GM19193 (cell line): ENCODE measurements around the gene ACTL6B.

Experiments
- POLR2A ChIP-seq: IDR thresholded peaks from 4 replicates; pipeline ENCODE4 v1.6.1; 2011; ENCODE audit not compliant: insufficient read depth, insufficient read length; ENCODE audit errors: extremely low read depth

The ACTL6B gene

GRCh38 chr7:100627238-100627549 is 29.1 kb downstream of the ACTL6B start:
- no peak for TF ChIP-seq POLR2A

DNA sequence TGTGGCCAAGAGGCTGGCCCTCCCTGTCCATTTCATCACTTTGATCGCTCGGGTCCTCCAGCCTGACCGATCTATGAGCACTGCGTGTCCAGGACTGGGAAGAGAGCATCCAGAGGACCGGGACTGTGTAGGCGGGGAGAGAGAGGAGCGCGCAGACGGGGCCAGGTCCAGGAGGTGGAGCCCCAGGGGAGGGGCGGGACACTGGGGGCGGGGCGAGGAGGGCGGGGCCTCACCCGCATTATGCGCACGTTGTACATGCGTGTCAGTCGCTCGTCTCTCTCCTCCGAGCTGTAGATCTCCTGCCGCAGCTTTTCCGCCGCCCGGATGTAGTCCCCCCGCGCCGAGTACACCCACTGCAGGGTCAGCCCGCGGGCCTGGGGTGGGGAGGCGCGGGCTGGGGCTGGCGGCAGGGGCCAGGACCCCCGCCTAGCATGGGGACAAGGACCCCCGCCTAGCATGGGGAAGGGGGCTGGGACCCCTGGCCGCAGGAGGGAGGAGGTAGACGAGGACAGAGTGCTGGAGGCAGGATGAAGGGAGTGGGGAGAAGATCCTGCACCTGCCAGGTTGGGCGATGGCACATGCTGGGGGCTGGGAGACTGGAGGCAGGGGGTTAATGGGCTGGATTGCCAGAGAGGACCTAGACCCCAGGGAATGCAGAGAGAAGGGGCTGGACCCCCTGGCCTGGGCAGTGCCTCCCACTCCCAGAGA is 29.6 kb downstream of the ACTL6B start:
- TF ChIP-seq POLR2A, result no peak

GRCh38 chr7:100626055-100626454 is 30.2 kb downstream of the ACTL6B start:
- TF ChIP-seq POLR2A, result no peak

DNA sequence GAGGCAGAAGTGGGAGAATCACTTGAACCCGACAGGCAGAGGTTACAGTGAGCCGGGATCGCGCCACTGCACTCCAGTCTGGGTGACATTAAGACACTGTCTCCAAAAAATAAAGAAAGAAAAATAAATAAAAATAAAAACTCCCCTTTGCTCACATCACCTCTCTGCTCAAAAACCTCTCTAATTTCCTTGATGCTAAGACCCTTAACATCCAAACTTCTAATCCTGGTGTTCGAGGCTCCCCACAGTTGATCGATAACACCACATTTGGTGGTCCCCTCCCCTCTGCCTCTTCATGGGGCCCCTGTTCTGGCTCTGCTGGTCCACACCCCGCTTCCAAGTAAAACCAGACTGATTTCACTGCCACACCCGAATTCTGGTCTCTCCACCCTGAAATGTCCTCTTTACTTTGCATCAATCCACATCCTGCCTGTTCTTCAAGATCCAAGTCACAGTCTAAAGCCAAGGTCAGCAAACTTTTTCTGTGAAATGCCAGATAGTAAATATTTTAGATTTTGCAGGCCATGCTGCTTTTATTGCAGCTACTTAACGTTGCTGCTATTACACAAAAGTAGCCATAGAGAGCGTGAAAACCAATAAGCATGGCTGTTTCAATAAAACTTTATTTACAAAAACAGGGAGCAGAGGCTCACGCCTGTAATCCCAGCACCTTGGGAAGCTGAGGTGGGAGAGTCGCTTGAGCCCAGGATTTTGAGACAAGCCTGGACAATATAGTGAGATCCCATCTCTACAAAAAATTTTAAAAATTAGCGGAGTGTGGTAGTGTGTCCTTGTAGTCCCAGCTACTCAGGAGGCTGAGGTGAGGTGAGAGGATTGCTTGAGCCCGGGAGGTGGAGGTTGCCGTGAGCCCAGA is 32.1 kb downstream of the ACTL6B start:
- TF ChIP-seq POLR2A, result no peak

DNA sequence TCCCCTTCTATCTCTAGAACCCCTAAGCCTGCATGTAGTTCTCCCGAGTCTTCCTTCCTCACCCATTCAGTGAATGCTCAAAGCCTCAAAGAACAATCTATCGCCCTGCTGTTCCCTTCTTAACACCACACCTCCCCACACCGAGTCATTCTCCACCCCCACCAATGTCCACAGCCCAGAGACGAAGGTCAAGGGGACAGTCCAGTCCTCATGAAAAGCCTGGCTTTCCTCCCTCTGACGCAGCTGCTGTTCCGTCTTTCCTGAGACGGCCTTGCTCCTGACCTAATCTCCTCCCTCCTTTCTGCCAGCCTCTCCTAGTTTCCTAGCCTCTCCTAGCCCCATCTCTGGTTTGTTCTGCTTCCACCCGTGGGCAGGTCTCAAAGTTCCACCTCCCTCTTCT is 34.7 kb downstream of the ACTL6B start:
- TF ChIP-seq POLR2A, result no peak

DNA sequence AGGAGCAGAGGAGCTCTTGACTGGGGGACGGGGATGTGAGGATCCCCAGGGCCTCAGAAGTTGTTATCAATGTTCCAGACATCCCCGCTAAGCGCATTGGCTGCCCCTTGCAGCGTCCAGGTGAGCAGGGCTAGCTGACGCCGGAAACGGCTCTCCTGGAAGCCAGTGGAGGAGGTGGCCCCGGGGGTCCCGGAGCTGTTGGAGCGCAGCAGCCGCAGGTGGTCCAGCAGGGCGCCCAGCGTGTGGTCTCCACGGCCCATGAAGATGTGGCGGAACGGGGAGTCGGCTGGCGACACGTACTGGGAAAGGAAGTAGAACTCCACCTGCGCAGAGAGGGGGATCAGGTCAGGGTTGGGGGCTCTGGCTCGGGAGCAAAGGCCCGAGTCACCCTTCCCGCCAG is 35.4 kb downstream of the ACTL6B start:
- no peak for TF ChIP-seq POLR2A

DNA sequence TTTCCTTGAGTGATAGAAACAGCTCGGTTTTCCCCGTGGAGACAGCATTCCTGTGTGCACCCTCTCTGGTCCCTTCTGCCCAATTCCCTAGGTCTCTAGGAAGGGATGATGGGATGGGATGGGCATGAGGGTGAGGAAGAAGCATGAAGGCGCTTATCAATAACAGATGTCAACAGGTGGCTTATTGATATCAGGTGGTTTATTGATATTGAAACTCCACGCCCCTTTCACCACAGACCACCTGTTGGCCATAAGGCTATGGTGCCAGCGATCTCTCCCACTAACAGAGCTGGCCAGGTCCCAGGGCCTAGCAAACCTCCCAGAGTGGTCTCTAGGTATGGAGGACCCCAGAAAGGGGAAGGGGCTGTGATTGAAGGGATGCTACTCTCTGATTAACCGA is 36.0 kb downstream of the ACTL6B start:
- no peak for TF ChIP-seq POLR2A

GRCh38 chr7:100614308-100614861 is 41.9 kb downstream of the ACTL6B start:
- no peak for TF ChIP-seq POLR2A

- no peak for TF ChIP-seq POLR2A
These were observed 42.7 kb downstream of the ACTL6B start for GRCh38 chr7:100613412-100614175.

DNA sequence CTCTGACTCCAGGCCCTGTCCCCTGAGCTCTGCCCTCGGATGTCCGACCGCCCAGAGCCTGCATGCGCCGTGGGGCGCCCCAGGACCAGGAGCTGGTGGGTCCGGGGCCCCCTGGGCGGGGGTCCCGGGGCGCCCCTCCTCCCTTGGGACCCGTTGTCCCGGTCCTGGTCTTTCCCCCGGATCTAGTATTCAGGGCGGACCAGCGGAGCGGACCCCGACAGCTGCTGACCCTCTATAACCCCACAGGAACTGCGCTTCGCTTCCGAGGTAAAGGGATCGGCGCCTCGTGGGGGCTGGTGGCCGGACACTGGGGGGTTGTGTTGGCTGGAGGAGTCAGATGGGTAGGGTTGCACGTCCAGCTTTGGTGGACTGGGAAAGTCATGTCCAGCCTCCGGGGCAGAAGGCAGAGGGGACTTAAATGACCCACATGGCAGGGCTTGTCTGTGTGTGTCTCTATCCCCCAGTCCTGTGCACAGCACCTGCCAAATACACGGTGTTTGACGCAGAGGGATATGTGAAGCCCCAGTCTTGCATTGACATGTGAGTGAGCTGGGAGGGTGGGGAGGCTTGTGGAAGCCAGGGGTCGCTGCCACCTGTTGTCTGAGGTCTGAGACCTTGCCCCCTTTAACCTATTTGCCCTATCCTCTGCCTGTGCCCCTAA is 43.4 kb downstream of the ACTL6B start:
- TF ChIP-seq POLR2A, result no peak

DNA sequence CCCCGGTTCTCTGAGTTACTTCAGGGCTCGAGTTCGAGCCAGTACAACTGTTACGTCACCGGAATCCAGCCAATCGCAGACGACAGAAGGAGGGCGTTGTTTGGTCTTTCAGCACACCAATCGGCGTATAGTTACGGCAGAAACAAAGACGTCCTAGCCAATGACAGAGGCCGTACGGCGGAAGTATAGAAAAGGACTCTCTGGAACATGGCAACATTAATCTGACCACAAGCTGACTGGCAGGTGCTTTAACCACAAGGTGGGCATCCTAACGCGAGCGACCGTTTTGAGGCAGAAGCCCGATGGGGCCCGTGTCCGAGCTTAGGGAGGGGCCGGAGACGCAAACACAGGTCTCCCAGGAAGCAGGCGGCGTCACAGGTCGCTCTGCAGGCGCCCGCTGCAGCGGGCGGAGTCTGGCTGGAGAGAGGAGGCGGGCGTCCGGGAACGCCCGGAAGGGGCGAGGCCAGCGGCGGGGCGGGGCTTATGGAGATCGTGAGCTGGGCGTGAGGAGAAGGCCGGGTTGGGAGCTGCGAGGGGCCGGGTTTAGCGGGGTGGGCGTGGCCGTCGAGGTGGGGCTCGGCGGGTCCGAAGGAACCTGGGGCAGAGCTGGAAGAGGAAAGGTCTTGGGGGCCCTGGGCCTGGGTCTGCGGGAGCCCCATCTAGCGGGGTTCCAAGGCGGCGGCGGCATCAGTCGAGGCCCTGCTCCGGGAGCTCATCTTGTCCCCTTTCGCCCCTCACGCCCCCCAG is 44.1 kb downstream of the ACTL6B start, which contains the start of gene MOSPD3:
Gene MOSPD3 (plus strand): TSS at position 558 of the 747 bp plus-strand sequence. CDS start 252 bp downstream, outside the sequence.
- TF ChIP-seq POLR2A, result peak; percentile 92

- no peak for TF ChIP-seq POLR2A
These were observed 46.3 kb downstream of the ACTL6B start for GRCh38 chr7:100609958-100610357.

DNA sequence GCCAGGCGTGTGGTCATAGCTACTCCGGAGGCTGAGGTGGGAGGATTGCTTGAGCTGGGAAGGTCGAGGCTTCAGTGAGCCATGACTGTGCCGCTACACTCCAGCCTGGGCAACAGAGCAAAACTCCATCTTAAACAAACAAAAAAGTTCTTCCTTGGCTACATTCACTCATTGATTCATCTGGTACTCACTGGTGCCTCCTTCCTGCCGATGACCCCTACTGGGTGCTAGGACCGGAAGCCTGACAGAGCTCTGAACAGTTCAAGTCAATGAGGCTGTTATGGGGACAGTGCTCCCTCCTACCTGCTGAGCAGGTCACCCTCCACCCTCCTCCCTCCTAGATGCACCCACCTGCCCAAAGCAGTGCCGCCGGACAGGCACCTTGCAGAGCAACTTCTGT is 49.1 kb downstream of the ACTL6B start:
- no peak for TF ChIP-seq POLR2A

DNA sequence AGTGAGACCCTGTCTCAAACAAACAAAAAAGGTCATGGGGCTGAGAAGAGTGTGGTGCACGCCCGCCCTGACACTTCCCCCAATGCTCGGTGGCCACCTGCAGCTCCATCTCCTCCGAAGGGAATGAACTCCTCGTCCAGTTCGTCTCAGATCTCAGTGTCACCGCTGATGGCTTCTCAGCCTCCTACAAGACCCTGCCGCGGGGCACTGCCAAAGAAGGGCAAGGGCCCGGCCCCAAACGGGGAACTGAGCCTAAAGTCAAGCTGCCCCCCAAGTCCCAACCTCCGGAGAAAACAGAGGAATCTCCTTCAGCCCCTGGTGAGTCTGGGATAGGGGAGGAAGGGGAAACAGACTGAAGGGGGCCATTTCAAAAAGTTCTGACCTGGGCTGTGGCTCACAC is 49.9 kb downstream of the ACTL6B start:
- TF ChIP-seq POLR2A, result no peak
